IMR-90 (cell line): Measurements from ENCODE around the gene RIMBP2. TPM values are rescaled to one million over a fixed set of nuclear protein-coding genes. Genes with fewer than 3 reads are reported as not detected.

Source experiments
- ATAC-seq: fragments of 200-7000 bp; cut with Tn5 transposase; 2 replicates; pipeline ENCODE4 v1.9.1; 2020; ENCODE audit warnings: low read depth, mild to moderate bottlenecking, moderate library complexity
- BruUV-seq: library from RNA; stranded (reverse); fragments of 400-500 nt; replicated peaks from 2 replicates; lab custom pipeline; 2021; lab: Mats Ljungman, UMichigan
- CTCF ChIA-PET: fragments of 300-600 bp; formaldehyde crosslinking; extraction: SDS; loops from one replicate; lab custom pipeline; 2021; ENCODE audit warnings: antibody characterized with exemption; lab: Yijun Ruan, JAX
- POLR2A ChIA-PET: fragments of 300-600 bp; sonication (Branson Sonifier 250); formaldehyde crosslinking; loops from one replicate; lab custom pipeline; 2022; ENCODE audit warnings: antibody characterized with exemption; ENCODE audit not compliant: unreplicated experiment; lab: Charles Lee
- DNase-seq: peaks from one replicate; pipeline ENCODE4 v3.0.0; 2013
- H2AFZ ChIP-seq: replicated peaks from 2 replicates; pipeline ENCODE3; 2013; ENCODE audit warnings: low read length, mild to moderate bottlenecking; ENCODE audit not compliant: poor library complexity
- H2AK5ac ChIP-seq: 2 replicates; pipeline ENCODE4 v1.6.1; 2013; ENCODE audit warnings: low read depth, low read length, inconsistent platforms
- H2AK9ac ChIP-seq: replicated peaks from 2 replicates; pipeline ENCODE3; 2013; ENCODE audit warnings: mild to moderate bottlenecking, low read depth, low read length, moderate library complexity; ENCODE audit not compliant: poor library complexity
- H2BK120ac ChIP-seq: 2 replicates; pipeline ENCODE4 v1.6.1; 2013; ENCODE audit warnings: low read depth, low read length, inconsistent platforms
- H2BK15ac ChIP-seq: 3 replicates; pipeline ENCODE4 v1.6.1; 2013; ENCODE audit warnings: low read depth, low read length, inconsistent platforms
- H2BK20ac ChIP-seq: 2 replicates; pipeline ENCODE4 v1.6.1; 2013; ENCODE audit warnings: low read depth, mild to moderate bottlenecking, inconsistent platforms, low read length, moderate library complexity
- H2BK5ac ChIP-seq: 2 replicates; pipeline ENCODE4 v1.6.1; 2013; ENCODE audit warnings: mild to moderate bottlenecking, low read depth, low read length, inconsistent platforms; ENCODE audit not compliant: poor library complexity, severe bottlenecking
- H3K14ac ChIP-seq: replicated peaks from 2 replicates; pipeline ENCODE4 v1.6.1; 2013; ENCODE audit warnings: low read depth, low read length, inconsistent platforms
- H3K18ac ChIP-seq: 2 replicates; pipeline ENCODE4 v1.6.1; 2013; ENCODE audit warnings: low read depth, low read length, control low read depth
- H3K23ac ChIP-seq: 2 replicates; pipeline ENCODE4 v1.6.1; 2013; ENCODE audit warnings: low read depth, low read length, inconsistent platforms
- H3K27ac ChIP-seq: 2 replicates; pipeline ENCODE4 v1.5.1; 2013; ENCODE audit warnings: mild to moderate bottlenecking, control low read depth, low read length; ENCODE audit not compliant: insufficient read depth
- H3K27me3 ChIP-seq: 2 replicates; pipeline ENCODE4 v1.6.1; 2013; ENCODE audit warnings: low read length; ENCODE audit not compliant: control insufficient read depth, insufficient read depth
- H3K36me3 ChIP-seq: 2 replicates; pipeline ENCODE4 v1.6.1; 2013; ENCODE audit warnings: low read length, mixed read lengths; ENCODE audit not compliant: control insufficient read depth, insufficient read depth
- H3K4ac ChIP-seq: 2 replicates; pipeline ENCODE4 v1.6.1; 2013; ENCODE audit warnings: low read depth, low read length, inconsistent platforms
- H3K4me1 ChIP-seq: 2 replicates; pipeline ENCODE4 v1.6.1; 2013; ENCODE audit warnings: low read length, mixed read lengths; ENCODE audit not compliant: control insufficient read depth, insufficient read depth
- H3K4me2 ChIP-seq: 2 replicates; pipeline ENCODE4 v1.6.1; 2013; ENCODE audit warnings: low read depth, mild to moderate bottlenecking, control low read depth, low read length, moderate library complexity
- H3K4me3 ChIP-seq: 2 replicates; pipeline ENCODE4 v1.5.1; 2013; ENCODE audit warnings: low read depth, mild to moderate bottlenecking, control low read depth, low read length, moderate library complexity; ENCODE audit not compliant: insufficient read depth
- H3K56ac ChIP-seq: 2 replicates; pipeline ENCODE4 v1.6.1; 2013; ENCODE audit warnings: low read length, inconsistent platforms; ENCODE audit not compliant: insufficient read depth; ENCODE audit errors: extremely low read depth
- H3K79me1 ChIP-seq, 2 experiments: 2 replicates each; pipeline ENCODE4 v1.6.1; 2013; ENCODE audit warnings: low read length in 2 of 2, inconsistent platforms in 1 of 2, low read depth in 1 of 2
- H3K9ac ChIP-seq: 2 replicates; pipeline ENCODE4 v1.6.1; 2013; ENCODE audit warnings: low read depth, low read length, control low read depth
- H3K9me1 ChIP-seq: 2 replicates; pipeline ENCODE4 v1.6.1; 2013; ENCODE audit warnings: low read length, inconsistent platforms; ENCODE audit not compliant: insufficient read depth
- H3K9me3 ChIP-seq: 2 replicates; pipeline ENCODE4 v1.6.1; 2013; ENCODE audit warnings: low read length; ENCODE audit not compliant: control insufficient read depth, insufficient read depth
- H4K20me1 ChIP-seq: 2 replicates; pipeline ENCODE4 v1.6.1; 2013; ENCODE audit warnings: low read length, inconsistent platforms; ENCODE audit not compliant: insufficient read depth
- H4K5ac ChIP-seq: 2 replicates; pipeline ENCODE4 v1.6.1; 2013; ENCODE audit warnings: mild to moderate bottlenecking, low read depth, low read length, control low read depth
- H4K8ac ChIP-seq, 2 experiments: 2 replicates each; pipeline ENCODE4 v1.6.1; 2013; ENCODE audit warnings: low read depth in 2 of 2, low read length in 2 of 2, control low read depth in 1 of 2, inconsistent platforms in 1 of 2
- H4K91ac ChIP-seq: 2 replicates; pipeline ENCODE4 v1.6.1; 2013; ENCODE audit warnings: low read depth, low read length, inconsistent platforms; ENCODE audit not compliant: insufficient read depth
- BHLHE40 ChIP-seq: fragments of 150-350 bp; IDR thresholded peaks from 2 replicates; pipeline ENCODE4 v1.6.1; 2016; ENCODE audit warnings: mild to moderate bottlenecking, low read depth, low read length
- CEBPB ChIP-seq: IDR thresholded peaks from 2 replicates; pipeline ENCODE4 v1.6.1; 2012; ENCODE audit warnings: low read depth, low read length, improper control_type of control experiment
- CHD1 ChIP-seq: IDR thresholded peaks from 2 replicates; pipeline ENCODE4 v1.6.1; 2012; ENCODE audit warnings: low read depth, low read length, improper control_type of control experiment
- CTCF ChIP-seq: conservative IDR thresholded peaks from 2 replicates; pipeline ENCODE4 v1.5.1; 2012; ENCODE audit warnings: mild to moderate bottlenecking, low read depth, low read length, improper control_type of control experiment
- ELK1 ChIP-seq: fragments of 150-350 bp; IDR thresholded peaks from 2 replicates; pipeline ENCODE4 v1.6.1; 2016; ENCODE audit warnings: low read depth, mild to moderate bottlenecking, low read length, moderate library complexity, borderline replicate concordance
- FOS ChIP-seq: fragments of 150-350 bp; IDR thresholded peaks from 2 replicates; pipeline ENCODE4 v1.6.1; 2016; ENCODE audit warnings: low read depth, low read length
- MAFK ChIP-seq: IDR thresholded peaks from 2 replicates; pipeline ENCODE4 v1.6.1; 2012; ENCODE audit warnings: low read depth, low read length, improper control_type of control experiment
- MAZ ChIP-seq: IDR thresholded peaks from 2 replicates; pipeline ENCODE4 v1.6.1; 2012; ENCODE audit warnings: low read depth, mild to moderate bottlenecking, low read length, improper control_type of control experiment, moderate library complexity, borderline replicate concordance
- MXI1 ChIP-seq: IDR thresholded peaks from 2 replicates; pipeline ENCODE4 v1.6.1; 2012; ENCODE audit warnings: low read depth, mild to moderate bottlenecking, low read length, moderate library complexity, borderline replicate concordance
- NFE2L2 ChIP-seq: fragments of 150-350 bp; IDR thresholded peaks from 2 replicates; pipeline ENCODE4 v1.6.1; 2016; ENCODE audit warnings: low read depth, mild to moderate bottlenecking, low read length
- POLR2A ChIP-seq: IDR thresholded peaks from 2 replicates; pipeline ENCODE4 v1.6.1; 2012; ENCODE audit warnings: mild to moderate bottlenecking, low read depth, low read length
- RAD21 ChIP-seq: IDR thresholded peaks from 2 replicates; pipeline ENCODE4 v1.6.1; 2012; ENCODE audit warnings: low read length, improper control_type of control experiment
- RCOR1 ChIP-seq: IDR thresholded peaks from 2 replicates; pipeline ENCODE4 v1.6.1; 2012; ENCODE audit warnings: mild to moderate bottlenecking, low read length, improper control_type of control experiment; ENCODE audit not compliant: insufficient replicate concordance
- RFX5 ChIP-seq: IDR thresholded peaks from 2 replicates; pipeline ENCODE4 v1.8.0; 2012; ENCODE audit warnings: low read depth, mild to moderate bottlenecking, low read length, moderate library complexity
- SMC3 ChIP-seq: fragments of 150-350 bp; IDR thresholded peaks from 2 replicates; pipeline ENCODE4 v1.6.1; 2016; ENCODE audit warnings: low read depth, mild to moderate bottlenecking, antibody characterized with exemption, low read length, moderate library complexity
- USF2 ChIP-seq: fragments of 150-350 bp; IDR thresholded peaks from 2 replicates; pipeline ENCODE4 v1.6.1; 2017; ENCODE audit warnings: mild to moderate bottlenecking, antibody characterized with exemption, low read length, low read depth
- WGBS, 2 experiments: methylation state at CpG; one replicate each; pipeline versions ENCODE4 v1.1.5 to v1.1.7; 2013; ENCODE audit warnings: missing lambda C conversion rate in 2 of 2; ENCODE audit not compliant: insufficient read length in 1 of 2; ENCODE audit errors: extremely low coverage in 2 of 2; 5-methylcytosine and 5-hydroxymethylcytosine counted together
- dilution Hi-C: fragments of 300-500 bp; cut with HindIII; formaldehyde crosslinking; loops from one replicate; pipeline ENCODE4 v1.14.3; 2018; ENCODE audit warnings: low sequenced_read_pairs; ENCODE audit not compliant: unreplicated experiment
- in situ Hi-C: fragments of 300-500 bp; cut with MboI; formaldehyde crosslinking; loops from 3 replicates; pipeline ENCODE4 v1.14.3; 2019; ENCODE audit warnings: low sequenced_read_pairs, inconsistent platforms, mixed read lengths
- intact Hi-C: fragments of 100-400 bp; cut with micrococcal nuclease; formaldehyde crosslinking; loops from 2 replicates; pipeline ENCODE4 v1.10.0; 2022
- polyA plus RNA-seq, 3 experiments: library from polyadenylated mRNA; depleted of rRNA; stranded (reverse); fragments of >200 nt; gene quantifications; 2 replicates each; pipeline ENCODE4 v1.2.3, GENCODE V29; 2012; ENCODE audit warnings: low replicate concordance in 1 of 3
- total RNA-seq: library from RNA; depleted of rRNA; stranded (reverse); fragments of >200 nt; gene quantifications from 2 replicates; pipeline ENCODE4 v1.2.3, GENCODE V29; 2012

The RIMBP2 gene
- total and polyA plus RNA-seq, 2 of the 4 experiments (the other 2 are of a cell fraction) = not detected

- Histone ChIP-seq H4K5ac (no peak overlapping the region), H4K91ac (no peak overlapping the region), H3K9me1 (no peaks in the 10 kb centered on the region), H3K4me2 (no peak overlapping the region), H3K79me1 (no peaks in the 10 kb centered on the region), H2AFZ (no peak overlapping the region), H3K4me3 (no peak overlapping the region), H3K4me1 (no peaks in the 10 kb centered on the region), H2BK5ac (no peak overlapping the region), H4K20me1 (no peaks in the 10 kb centered on the region), H2BK20ac (no peak overlapping the region), H3K4ac (no peak overlapping the region), H3K36me3 (no peaks in the 10 kb centered on the region), H3K18ac (no peak overlapping the region), H2BK120ac (no peak overlapping the region), H3K14ac (no peak overlapping the region), H3K27ac (no peak overlapping the region), H4K8ac (no peak overlapping the region), H2BK15ac (no peak overlapping the region), H3K56ac (no peak overlapping the region), H3K9ac (no peak overlapping the region), H3K23ac (no peak overlapping the region), H2AK5ac (no peak overlapping the region), H3K9me3 (peaks cover 46% of the 10 kb centered on the region), H3K27me3 (no peaks in the 10 kb centered on the region), H2AK9ac (no peak overlapping the region)
- dilution Hi-C loops (no loop called here), in situ Hi-C loops (no loop called here), intact Hi-C loops (no loop called here)
- ChIA-PET POLR2A (no interaction called here), CTCF (no interaction called here)
- WGBS, 2 experiments = 62% methylated on average over 14 of the region's 14 CpGs; no CpG with 5 or more reads in 1 of the 2 experiments
- ATAC-seq = no peak
- no peak for TF ChIP-seq BHLHE40
- no peak for TF ChIP-seq MAZ
- TF ChIP-seq USF2 = no peak
- no peak for TF ChIP-seq RCOR1
- TF ChIP-seq CTCF = no peak
- no peak for TF ChIP-seq FOS
- TF ChIP-seq RAD21 = no peak
- no peak for TF ChIP-seq MXI1
- no peak for TF ChIP-seq SMC3
- no peak for TF ChIP-seq MAFK
- TF ChIP-seq RFX5 = no peak
- TF ChIP-seq CEBPB = no peak
- TF ChIP-seq ELK1 = no peak
- no peak for TF ChIP-seq NFE2L2
- TF ChIP-seq POLR2A = no peak
- no peak for TF ChIP-seq CHD1
- DNase-seq = no peak
- BruUV-seq = no TSS peak
Measured at GRCh38 chr12:130620281-130620680, 95.8 kb downstream of the RIMBP2 start.
